Endothelial cell of umbilical vein (primary cell): ENCODE results near the gene CISH. TPM values are rescaled to one million over a fixed set of nuclear protein-coding genes. Genes with fewer than 3 reads are reported as not detected.

Source experiments
- BruUV-seq: library from RNA; stranded (reverse); fragments of 400-500 nt; replicated peaks from 2 replicates; lab custom pipeline; 2021; lab: Mats Ljungman, UMichigan
- CTCF ChIA-PET: fragments of 300-600, 350-600 bp; sonication (Branson Sonifier 250); formaldehyde crosslinking; loops from one replicate; lab custom pipeline; 2021; ENCODE audit warnings: antibody characterized with exemption, inconsistent platforms; lab: Charles Lee
- POLR2A ChIA-PET: fragments of 300-600, 350-600 bp; sonication (Branson Sonifier 250); formaldehyde crosslinking; loops from one replicate; lab custom pipeline; 2021; ENCODE audit warnings: antibody characterized with exemption, inconsistent platforms; lab: Charles Lee
- DNase-seq: peaks from one replicate; pipeline ENCODE4 v3.0.0-alpha.2; 2011; ENCODE audit warnings: low read depth, low spot score
- FAIRE-seq: peaks from 2 replicates; lab custom pipeline; 2011; peaks lifted over from hg19 to GRCh38; lab: Jason Lieb, UNC
- H2AFZ ChIP-seq: 2 replicates; pipeline ENCODE4 v1.6.0; 2012; ENCODE audit warnings: low read depth, low read length, control low read depth, inconsistent platforms
- H3K27ac ChIP-seq: 2 replicates; pipeline ENCODE4 v1.5.1; 2011; ENCODE audit warnings: low read depth, mild to moderate bottlenecking, control low read depth, low read length, moderate library complexity; ENCODE audit not compliant: insufficient read depth
- H3K27me3 ChIP-seq, 2 experiments: 2 replicates each; pipeline versions ENCODE4 v1.6.0 to v1.6.1; 2011; ENCODE audit warnings: low read length in 2 of 2, mixed read lengths in 1 of 2; ENCODE audit not compliant: control insufficient read depth in 2 of 2, insufficient read depth in 2 of 2
- H3K36me3 ChIP-seq, 2 experiments: 2 replicates in 1 of 2; 3 replicates in 1 of 2; pipeline ENCODE4 v1.5.1; 2011; ENCODE audit warnings: low read length in 2 of 2, mild to moderate bottlenecking in 1 of 2, moderate library complexity in 1 of 2; ENCODE audit not compliant: control insufficient read depth in 2 of 2, insufficient read depth in 2 of 2; ENCODE audit errors: extremely low read depth in 1 of 2
- H3K4me1 ChIP-seq: 3 replicates; pipeline ENCODE4 v1.5.1; 2011; ENCODE audit warnings: mild to moderate bottlenecking, low read length; ENCODE audit not compliant: control insufficient read depth, insufficient read depth; ENCODE audit errors: extremely low read depth
- H3K4me2 ChIP-seq: 2 replicates; pipeline ENCODE4 v1.6.1; 2011; ENCODE audit warnings: low read length, control low read depth, mixed read lengths; ENCODE audit not compliant: insufficient read depth
- H3K4me3 ChIP-seq, 3 experiments: fragments of 200-600 bp in 1 of 3; sonication (generic), shearing (Covaris generic) in 1 of 3; replicated peaks in 1 of 3; 2 replicates each; pipeline ENCODE4 v1.5.1; 2011 to 2016; ENCODE audit warnings: control low read depth in 3 of 3, low read length in 3 of 3, mild to moderate bottlenecking in 2 of 3, inconsistent platforms in 1 of 3, low read depth in 1 of 3, moderate library complexity in 1 of 3; ENCODE audit not compliant: insufficient read depth in 1 of 3
- H3K79me2 ChIP-seq: 2 replicates; pipeline ENCODE4 v1.6.0; 2012; ENCODE audit warnings: low read length, inconsistent platforms; ENCODE audit not compliant: control insufficient read depth, insufficient read depth
- H3K9ac ChIP-seq: replicated peaks from 2 replicates; pipeline ENCODE3; 2011; ENCODE audit warnings: low read length, control low read depth; ENCODE audit not compliant: insufficient read depth; ENCODE audit errors: extremely low read depth
- H3K9me1 ChIP-seq: replicated peaks from 3 replicates; pipeline ENCODE4 v1.6.0; 2011; ENCODE audit warnings: mild to moderate bottlenecking, low read length; ENCODE audit not compliant: control insufficient read depth, insufficient read depth; ENCODE audit errors: extremely low read depth
- H3K9me3 ChIP-seq: replicated peaks from 2 replicates; pipeline ENCODE4 v1.5.1; 2012; ENCODE audit warnings: low read length, inconsistent platforms; ENCODE audit not compliant: control insufficient read depth, insufficient read depth
- H4K20me1 ChIP-seq: replicated peaks from 2 replicates; pipeline ENCODE3; 2011; ENCODE audit warnings: mild to moderate bottlenecking, low read length; ENCODE audit not compliant: control insufficient read depth, insufficient read depth; ENCODE audit errors: extremely low read depth
- EZH2 ChIP-seq: IDR thresholded peaks from 2 replicates; pipeline ENCODE4 v1.6.1; 2012; ENCODE audit warnings: borderline replicate concordance, low read depth, mild to moderate bottlenecking, moderate library complexity, low read length, inconsistent platforms; ENCODE audit not compliant: severe bottlenecking
- FOS ChIP-seq: IDR thresholded peaks from 2 replicates; pipeline ENCODE4 v1.6.1; 2011; ENCODE audit warnings: mild to moderate bottlenecking, low read length, moderate library complexity, borderline replicate concordance; ENCODE audit not compliant: insufficient read depth
- GATA2 ChIP-seq: IDR thresholded peaks from 2 replicates; pipeline ENCODE4 v1.7.0; 2011; ENCODE audit warnings: low read depth, mild to moderate bottlenecking, moderate library complexity, mixed read lengths, low read length; ENCODE audit not compliant: insufficient read length, insufficient read depth
- JUN ChIP-seq: IDR thresholded peaks from 2 replicates; pipeline ENCODE4 v1.6.1; 2011; ENCODE audit warnings: borderline replicate concordance, low read depth; ENCODE audit not compliant: insufficient read length, insufficient read depth
- MYC ChIP-seq: IDR thresholded peaks from one replicate; pipeline ENCODE4 v1.6.1; 2011; ENCODE audit warnings: mild to moderate bottlenecking, low read depth, low read length
- POLR2A ChIP-seq: IDR thresholded peaks from 2 replicates; pipeline ENCODE4 v1.6.1; 2012; ENCODE audit warnings: low read depth, mild to moderate bottlenecking, control low read depth, low read length
- POLR2AphosphoS5 ChIP-seq: IDR thresholded peaks from 2 replicates; pipeline ENCODE4 v1.6.1; 2012; ENCODE audit warnings: low read depth, mild to moderate bottlenecking, control low read depth, low read length, moderate library complexity; ENCODE audit not compliant: insufficient read depth
- dilution Hi-C: fragments of 300-500 bp; cut with MboI; formaldehyde crosslinking; loops from one replicate; pipeline ENCODE4 v1.15.0; 2019; ENCODE audit warnings: low sequenced_read_pairs; ENCODE audit not compliant: extremely low pct_ligation_motif_present
- intact Hi-C: fragments of 100-400 bp; cut with micrococcal nuclease; formaldehyde crosslinking; loops from one replicate; pipeline ENCODE4 v1.10.0; 2022
- polyA plus RNA-seq, 4 experiments: library from polyadenylated mRNA; depleted of rRNA in 3 of 4; stranded (reverse) in 3 of 4; unstranded in 1 of 4; fragments of >200 nt; gene quantifications; 2 replicates each; pipeline versions ENCODE4 v1.2.1 to v1.2.3, GENCODE V29; 2011 to 2012; ENCODE audit warnings: missing spikeins in 1 of 4
- total RNA-seq: library from RNA; stranded (reverse); gene quantifications from 2 replicates; pipeline ENCODE4 v1.2.3, GENCODE V29; 2021
- TF ChIP-seq, protein P1 (sequence below): IDR thresholded peaks from 2 replicates; pipeline ENCODE4 v1.6.1; 2011; ENCODE audit not compliant: insufficient read depth, insufficient read length
- TF ChIP-seq, protein P2 (sequence below), 2 donors: IDR thresholded peaks; 1 replicate in 1 of 2; 2 replicates in 1 of 2; pipeline ENCODE4 v1.5.1; 2011; ENCODE audit warnings: low read length in 2 of 2, mild to moderate bottlenecking in 2 of 2, moderate library complexity in 2 of 2, control low read depth in 1 of 2, inconsistent platforms in 1 of 2, low read depth in 1 of 2; ENCODE audit not compliant: insufficient read depth in 1 of 2; ENCODE audit errors: extremely low read depth in 1 of 2

Gene CISH
- total and polyA plus RNA-seq, 2 donors (not counting 3 experiments of a cell fraction or from before 2014, with no cell fraction given) = 2.2 to 4.1 TPM

DNA sequence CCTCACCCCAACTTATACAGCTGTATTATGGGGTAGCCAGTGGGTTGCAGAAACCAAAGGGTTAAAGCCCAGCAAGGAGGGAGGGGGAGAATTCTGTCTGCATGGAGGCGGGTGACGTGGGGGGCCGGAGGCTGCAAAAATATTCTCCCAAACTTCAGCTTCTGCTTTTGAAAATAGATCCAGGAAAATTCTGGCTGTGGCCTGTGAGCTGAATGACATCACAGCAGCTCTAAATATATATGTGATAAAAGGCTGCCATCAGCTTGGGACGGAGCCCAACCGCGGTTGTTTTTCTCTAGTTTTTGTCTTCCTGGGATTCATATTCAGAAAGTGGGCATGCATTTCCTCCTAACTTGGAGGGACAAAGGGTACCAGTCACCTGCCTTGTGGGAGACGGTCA is 33.0 kb upstream of the CISH start:
- no peak overlapping the region for H3K4me3 ChIP-seq
- H2AFZ ChIP-seq = no peak overlapping the region
- TF ChIP-seq, protein P1, sequence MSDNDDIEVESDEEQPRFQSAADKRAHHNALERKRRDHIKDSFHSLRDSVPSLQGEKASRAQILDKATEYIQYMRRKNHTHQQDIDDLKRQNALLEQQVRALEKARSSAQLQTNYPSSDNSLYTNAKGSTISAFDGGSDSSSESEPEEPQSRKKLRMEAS = no peak
- no peak for TF ChIP-seq JUN
- no peak for TF ChIP-seq FOS
- TF ChIP-seq POLR2AphosphoS5 = no peak
- TF ChIP-seq, protein P2, sequence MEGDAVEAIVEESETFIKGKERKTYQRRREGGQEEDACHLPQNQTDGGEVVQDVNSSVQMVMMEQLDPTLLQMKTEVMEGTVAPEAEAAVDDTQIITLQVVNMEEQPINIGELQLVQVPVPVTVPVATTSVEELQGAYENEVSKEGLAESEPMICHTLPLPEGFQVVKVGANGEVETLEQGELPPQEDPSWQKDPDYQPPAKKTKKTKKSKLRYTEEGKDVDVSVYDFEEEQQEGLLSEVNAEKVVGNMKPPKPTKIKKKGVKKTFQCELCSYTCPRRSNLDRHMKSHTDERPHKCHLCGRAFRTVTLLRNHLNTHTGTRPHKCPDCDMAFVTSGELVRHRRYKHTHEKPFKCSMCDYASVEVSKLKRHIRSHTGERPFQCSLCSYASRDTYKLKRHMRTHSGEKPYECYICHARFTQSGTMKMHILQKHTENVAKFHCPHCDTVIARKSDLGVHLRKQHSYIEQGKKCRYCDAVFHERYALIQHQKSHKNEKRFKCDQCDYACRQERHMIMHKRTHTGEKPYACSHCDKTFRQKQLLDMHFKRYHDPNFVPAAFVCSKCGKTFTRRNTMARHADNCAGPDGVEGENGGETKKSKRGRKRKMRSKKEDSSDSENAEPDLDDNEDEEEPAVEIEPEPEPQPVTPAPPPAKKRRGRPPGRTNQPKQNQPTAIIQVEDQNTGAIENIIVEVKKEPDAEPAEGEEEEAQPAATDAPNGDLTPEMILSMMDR (IDR thresholded peaks at IDR 0.05; ENCODE audit: extremely low read depth in 1 of 2, insufficient read depth in 1 of 2, low read depth in 1 of 2, low read length in 2 of 2) = no peak
- DNase-seq (no peak), FAIRE-seq (no peak)
- H3K27me3 ChIP-seq = no peaks in the 10 kb centered on the region
- H4K20me1 ChIP-seq = no peaks in the 10 kb centered on the region
- no peaks in the 10 kb centered on the region for H3K4me1 ChIP-seq
- no peak overlapping the region for H3K27ac ChIP-seq
- BruUV-seq = no TSS peak
- dilution Hi-C loops = no loop called here
- H3K79me2 ChIP-seq = no peaks in the 10 kb centered on the region
- ChIA-PET POLR2A (no interaction called here), CTCF (no interaction called here)
- no peaks in the 10 kb centered on the region for H3K9me3 ChIP-seq
- H3K36me3 ChIP-seq = peaks cover 0 to 1% of the 10 kb centered on the region in 2 experiments
- intact Hi-C loops = no loop called here
- H3K4me2 ChIP-seq = no peak overlapping the region
- no peaks in the 10 kb centered on the region for H3K9me1 ChIP-seq
- no peak overlapping the region for H3K9ac ChIP-seq

DNA sequence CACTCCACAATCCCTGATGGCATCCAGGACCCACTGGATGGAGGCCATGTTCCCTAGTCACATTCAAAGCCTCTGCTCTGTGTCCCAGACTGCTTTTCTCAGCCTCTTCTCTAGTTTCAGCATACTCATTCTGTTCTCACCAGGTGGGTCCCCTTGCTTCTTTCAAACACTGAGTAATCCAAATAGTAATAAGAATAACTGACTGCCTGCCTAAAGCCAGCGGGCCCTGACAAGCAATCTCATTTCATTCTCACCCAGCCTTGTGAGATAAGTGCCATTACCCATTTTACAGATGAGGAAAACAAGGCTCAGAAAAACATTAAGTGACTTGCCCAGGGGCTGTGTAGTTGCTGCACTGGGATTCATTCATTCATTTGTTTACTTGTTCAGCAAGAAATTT is 30.8 kb upstream of the CISH start:
- DNase-seq = no peak
- no TSS peak for BruUV-seq
- ChIA-PET CTCF (no interaction called here), POLR2A (no interaction called here)
- no peak for FAIRE-seq
- no peaks in the 10 kb centered on the region for H3K9me1 ChIP-seq
- no peaks in the 10 kb centered on the region for H4K20me1 ChIP-seq
- intact Hi-C loops (no loop called here), dilution Hi-C loops (no loop called here)
- H3K36me3 ChIP-seq = peaks cover 0 to under 1% of the 10 kb centered on the region in 2 experiments
- H3K27ac ChIP-seq = no peak overlapping the region
- H3K79me2 ChIP-seq = no peaks in the 10 kb centered on the region
- no peak overlapping the region for H2AFZ ChIP-seq
- H3K9ac ChIP-seq = no peak overlapping the region
- no peaks in the 10 kb centered on the region for H3K4me1 ChIP-seq
- H3K27me3 ChIP-seq = no peaks in the 10 kb centered on the region
- no peak overlapping the region for H3K4me2 ChIP-seq
- TF ChIP-seq JUN (no peak), EZH2 (no peak), MYC (no peak), GATA2 (no peak), POLR2AphosphoS5 (no peak), POLR2A (no peak), FOS (no peak)
- TF ChIP-seq, protein P1 = no peak
- TF ChIP-seq, protein P2 (IDR thresholded peaks at IDR 0.05; ENCODE audit: extremely low read depth in 1 of 2, insufficient read depth in 1 of 2, low read depth in 1 of 2, low read length in 2 of 2) = no peak
- H3K9me3 ChIP-seq = no peaks in the 10 kb centered on the region
- no peak overlapping the region for H3K4me3 ChIP-seq
